Kidney (tissue), 14 donors: ENCODE measurements around the gene KLHL10. TPM values are rescaled to one million over a fixed set of nuclear protein-coding genes. Genes with fewer than 3 reads are reported as not detected.
"Not testable (repeated sequence)": the region's sequence is repeated elsewhere in the genome, so short reads cannot be mapped to it uniquely, and the experiment has no call there.

ENCODE experiments used
- DNase-seq, 5 donors: peaks; one replicate each; pipeline ENCODE4 v3.0.0-alpha.2; 2013 to 2020
- FAIRE-seq: peaks from 2 replicates; lab custom pipeline; 2012; peaks lifted over from hg19 to GRCh38; lab: Jason Lieb, UNC
- H3K27ac ChIP-seq, 2 donors: one replicate each; pipeline ENCODE4 v1.7.0; 2013; ENCODE audit warnings: low read depth in 2 of 2, low read length in 2 of 2, inconsistent platforms in 1 of 2
- H3K27me3 ChIP-seq: one replicate; pipeline ENCODE4 v1.7.1; 2013; ENCODE audit warnings: low read length, inconsistent platforms; ENCODE audit not compliant: control insufficient read depth, insufficient read depth
- H3K36me3 ChIP-seq, 3 donors: one replicate each; pipeline versions ENCODE4 v1.7.0 to v1.7.1; 2013; ENCODE audit warnings: low read length in 3 of 3, control low read depth in 1 of 3, inconsistent platforms in 1 of 3; ENCODE audit not compliant: insufficient read depth in 3 of 3, control insufficient read depth in 2 of 3
- H3K4me1 ChIP-seq, 3 donors: one replicate each; pipeline versions ENCODE4 v1.7.0 to v1.7.1; 2013; ENCODE audit warnings: low read length in 3 of 3, inconsistent platforms in 1 of 3, low read depth in 1 of 3; ENCODE audit not compliant: control insufficient read depth in 2 of 3, insufficient read depth in 2 of 3
- H3K4me3 ChIP-seq, 3 donors: one replicate each; pipeline versions ENCODE4 v1.7.0 to v1.8.1; 2013; ENCODE audit warnings: low read length in 3 of 3, control low read depth in 1 of 3, inconsistent platforms in 1 of 3
- H3K9ac ChIP-seq, 3 donors: one replicate each; pipeline versions ENCODE4 v1.7.0 to v1.7.1; 2013; ENCODE audit warnings: low read length in 3 of 3, control low read depth in 1 of 3, inconsistent platforms in 1 of 3
- H3K9me3 ChIP-seq, 3 donors: one replicate each; pipeline versions ENCODE4 v1.7.0 to v1.7.1; 2013; ENCODE audit warnings: low read length in 3 of 3, control low read depth in 1 of 3, inconsistent platforms in 1 of 3; ENCODE audit not compliant: control insufficient read depth in 2 of 3, insufficient read depth in 1 of 3
- intact Hi-C: fragments of 100-400 bp; cut with DNase I; formaldehyde crosslinking; loops from one replicate; pipeline ENCODE4 v1.11.1; 2022
- polyA plus RNA-seq: library from polyadenylated mRNA; stranded (reverse); fragments of 350-450 nt; fragmentation: Illumina TruSeq; extraction: RNeasy Lipid Tissue Mini Kit (QIAGEN cat#74804); gene quantifications from one replicate; pipeline ENCODE4 v1.2.3, GENCODE V29; 2014; ENCODE audit warnings: low read depth, low replicate concordance; ENCODE audit not compliant: insufficient read depth
- total RNA-seq: library from RNA; stranded (reverse); fragmentation: NEBNext Ultra II Directional; extraction: Animal tissue kit (Norgen Biotek cat#: 25700); gene quantifications from one replicate; pipeline ENCODE4 v1.2.1, GENCODE V29; 2021
- TF ChIP-seq, protein P1 (sequence below): IDR thresholded peaks from 3 replicates; pipeline ENCODE4 v1.5.1; 2012; ENCODE audit warnings: mild to moderate bottlenecking, moderate library complexity, borderline replicate concordance; ENCODE audit not compliant: insufficient read depth; ENCODE audit errors: extremely low read depth
- donor health status: control.
- donor health status: control.
- donor health status: control.
- donor health status: control.
- donor health status: control.
- donor health status: DM: yes; HTN: yes; CAD: no.
- donor health status: Normal renal cell carcinoma (clear cell type).

The KLHL10 gene
- total and polyA plus RNA-seq, 2 donors from 2014 or later, result 0.28 TPM; not detected in 1

DNA sequence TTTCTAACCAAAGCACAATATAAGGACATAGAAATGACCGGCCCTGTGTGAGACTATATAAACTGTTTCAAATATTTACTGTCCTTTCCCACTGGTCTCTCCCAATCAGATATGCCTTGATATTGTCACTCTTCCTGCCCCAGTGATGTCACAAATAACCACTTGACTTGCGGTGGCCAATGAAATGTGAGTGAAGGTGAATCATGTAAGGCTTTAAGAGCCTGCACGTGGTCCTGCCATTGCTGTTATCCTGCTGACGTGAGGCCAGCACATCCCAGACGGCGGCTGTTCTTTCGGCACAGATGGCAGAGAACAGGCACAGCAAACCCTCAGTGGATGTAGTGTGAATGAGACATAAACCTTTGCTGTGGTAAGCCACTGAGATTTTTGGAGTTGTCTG lies 33.0 kb downstream of the KLHL10 start:
- FAIRE-seq (no peak), DNase-seq (no peak)
- H3K4me1 ChIP-seq, result no peaks in the 10 kb centered on the region
- H3K27ac ChIP-seq, result no peak overlapping the region
- no peaks in the 10 kb centered on the region for H3K27me3 ChIP-seq
- peaks cover 4 to 44% (median 26%) of the 10 kb centered on the region in 3 donors for H3K36me3 ChIP-seq
- intact Hi-C loops, result no loop called here
- H3K9ac ChIP-seq, result no peak overlapping the region
- no peak overlapping the region for H3K4me3 ChIP-seq
- TF ChIP-seq, protein P1, sequence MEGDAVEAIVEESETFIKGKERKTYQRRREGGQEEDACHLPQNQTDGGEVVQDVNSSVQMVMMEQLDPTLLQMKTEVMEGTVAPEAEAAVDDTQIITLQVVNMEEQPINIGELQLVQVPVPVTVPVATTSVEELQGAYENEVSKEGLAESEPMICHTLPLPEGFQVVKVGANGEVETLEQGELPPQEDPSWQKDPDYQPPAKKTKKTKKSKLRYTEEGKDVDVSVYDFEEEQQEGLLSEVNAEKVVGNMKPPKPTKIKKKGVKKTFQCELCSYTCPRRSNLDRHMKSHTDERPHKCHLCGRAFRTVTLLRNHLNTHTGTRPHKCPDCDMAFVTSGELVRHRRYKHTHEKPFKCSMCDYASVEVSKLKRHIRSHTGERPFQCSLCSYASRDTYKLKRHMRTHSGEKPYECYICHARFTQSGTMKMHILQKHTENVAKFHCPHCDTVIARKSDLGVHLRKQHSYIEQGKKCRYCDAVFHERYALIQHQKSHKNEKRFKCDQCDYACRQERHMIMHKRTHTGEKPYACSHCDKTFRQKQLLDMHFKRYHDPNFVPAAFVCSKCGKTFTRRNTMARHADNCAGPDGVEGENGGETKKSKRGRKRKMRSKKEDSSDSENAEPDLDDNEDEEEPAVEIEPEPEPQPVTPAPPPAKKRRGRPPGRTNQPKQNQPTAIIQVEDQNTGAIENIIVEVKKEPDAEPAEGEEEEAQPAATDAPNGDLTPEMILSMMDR, result no peak
- H3K9me3 ChIP-seq, result no peaks in the 10 kb centered on the region

DNA sequence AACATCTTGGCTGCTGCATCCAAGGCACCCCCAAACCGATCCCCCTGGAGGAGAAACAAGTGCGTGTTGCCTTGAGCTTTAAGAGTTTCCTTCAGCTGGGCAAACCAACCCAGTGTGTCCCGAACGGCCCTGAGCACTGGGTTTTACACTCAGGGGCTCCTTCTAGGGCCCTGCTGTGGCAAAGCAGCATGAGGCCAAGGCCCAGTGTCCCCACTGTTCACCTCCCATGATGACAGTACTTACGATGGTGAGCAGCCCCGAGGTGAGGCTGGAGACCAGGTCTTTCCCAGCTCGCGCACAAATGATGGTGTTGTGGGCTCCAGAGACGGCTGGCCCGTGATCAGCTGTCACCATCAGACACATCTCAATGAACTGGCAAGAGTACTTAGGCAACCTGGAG lies 34.2 kb downstream of the KLHL10 start:
- H3K4me3 ChIP-seq, result no peak overlapping the region
- FAIRE-seq (no peak), DNase-seq (no peak)
- intact Hi-C loops, result no loop called here
- no peaks in the 10 kb centered on the region for H3K27me3 ChIP-seq
- TF ChIP-seq, protein P1, result no peak
- no peak overlapping the region for H3K9ac ChIP-seq
- no peaks in the 10 kb centered on the region for H3K9me3 ChIP-seq
- H3K4me1 ChIP-seq, result no peaks in the 10 kb centered on the region
- H3K36me3 ChIP-seq, result peaks cover 4 to 44% (median 26%) of the 10 kb centered on the region in 3 donors
- H3K27ac ChIP-seq, result no peak overlapping the region

DNA sequence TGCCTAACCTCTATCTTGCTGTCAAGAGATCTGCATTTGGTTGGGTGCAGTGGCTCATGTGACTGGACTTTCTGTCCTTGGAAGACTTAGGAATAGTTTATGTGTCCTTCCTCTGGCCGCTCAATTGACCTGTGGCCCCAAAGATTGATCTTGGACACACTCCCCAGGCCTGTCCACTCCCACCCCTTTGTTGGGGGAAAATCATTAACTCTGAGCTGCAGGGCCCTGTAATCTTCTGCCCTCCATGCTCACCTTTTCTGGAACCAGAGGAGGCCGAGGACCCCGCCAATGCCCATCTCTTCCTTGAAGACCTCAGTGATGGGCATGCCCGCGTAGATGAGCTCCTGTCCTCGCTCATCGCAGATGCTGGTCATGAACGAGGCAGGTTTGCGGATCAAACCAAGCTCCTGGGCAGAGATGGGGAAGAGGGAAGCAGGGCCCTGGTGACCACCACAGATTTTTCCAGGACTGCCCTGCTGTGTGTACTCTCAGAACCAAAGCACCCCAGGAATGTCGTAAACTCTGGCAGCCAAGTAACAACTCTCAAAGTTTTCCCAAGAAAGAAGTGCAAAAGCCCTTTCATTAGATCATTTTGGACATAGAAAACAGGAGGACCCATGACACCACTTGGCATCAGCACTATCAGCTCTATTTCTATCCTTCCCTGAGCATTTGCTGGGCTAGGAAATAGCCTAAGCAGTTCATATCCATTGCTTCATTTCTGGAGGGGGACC lies 36.1 kb downstream of the KLHL10 start:
- Histone ChIP-seq H3K36me3 (peaks cover 5 to 50% (median 36%) of the 10 kb centered on the region in 3 donors), H3K4me1 (no peaks in the 10 kb centered on the region), H3K27ac (no peak overlapping the region), H3K9ac (no peak overlapping the region), H3K27me3 (no peaks in the 10 kb centered on the region), H3K4me3 (no peak overlapping the region), H3K9me3 (no peaks in the 10 kb centered on the region)
- no peak for DNase-seq
- no peak for FAIRE-seq
- intact Hi-C loops, result no loop called here
- TF ChIP-seq, protein P1, result no peak

DNA sequence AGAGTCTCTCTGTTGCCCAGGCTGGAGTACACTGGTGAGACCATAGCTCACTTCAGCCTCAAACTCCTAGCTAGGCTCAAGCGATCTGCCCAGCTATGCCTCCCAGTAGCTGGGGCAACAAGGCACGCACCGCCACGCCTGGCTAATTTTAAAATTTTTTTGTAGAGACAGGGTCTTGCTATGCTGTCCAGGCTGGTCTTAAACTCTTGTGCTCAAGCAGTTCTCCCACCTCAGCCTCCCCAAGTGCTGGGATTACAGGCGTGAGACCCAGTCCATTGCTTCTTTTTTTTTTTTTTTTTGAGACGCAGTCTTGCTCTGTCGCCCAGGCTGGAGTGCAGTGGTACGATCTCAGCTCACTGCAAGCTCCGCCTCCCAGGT lies 36.7 kb downstream of the KLHL10 start:
- FAIRE-seq, intact Hi-C loops, H3K9me3 ChIP-seq, DNase-seq, H3K27me3 ChIP-seq, H3K4me3 ChIP-seq, H3K4me1 ChIP-seq, H3K9ac ChIP-seq, H3K27ac ChIP-seq: not testable (repeated sequence)
- H3K36me3 ChIP-seq, result peaks cover 7 to 45% (median 39%) of the 10 kb centered on the region in 3 donors
